ENCODE data around the gene ANKFY1.

DNA sequence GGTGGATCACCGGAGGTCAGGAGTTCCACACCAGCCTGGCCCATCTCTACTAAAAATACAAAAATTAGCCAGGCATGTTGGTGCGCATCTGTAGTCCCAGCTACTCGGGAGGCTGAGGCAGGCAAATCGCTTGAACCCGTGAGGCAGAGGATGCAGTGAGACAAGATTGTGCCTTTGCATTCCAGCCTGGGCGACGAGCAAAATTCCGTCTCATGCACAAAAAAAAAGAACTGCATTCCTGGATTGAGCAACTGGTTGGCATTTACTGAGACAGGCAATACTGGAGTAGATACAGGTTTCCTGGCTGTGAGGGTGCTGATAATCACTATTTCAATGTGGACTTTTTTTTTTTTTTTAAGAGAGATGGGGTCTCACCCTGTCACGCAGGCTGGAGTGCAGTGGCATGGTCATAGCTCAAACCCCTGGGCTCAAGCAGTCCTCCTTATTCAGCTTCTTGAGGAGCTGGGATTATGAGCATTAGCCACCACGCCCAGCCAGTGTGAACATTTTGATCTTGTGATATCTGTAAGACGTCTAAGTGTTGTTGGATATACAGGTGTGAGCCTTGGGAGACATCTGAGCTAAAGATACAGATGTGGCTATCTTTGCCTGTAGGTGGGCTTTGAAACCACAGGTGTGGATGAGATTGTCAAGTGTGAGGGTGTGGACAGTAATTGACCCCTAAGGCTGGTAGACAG is 115.0 kb downstream of the ANKFY1 start:
- no peak for TF ChIP-seq CTCF (IDR thresholded peaks at IDR 0.05)
- no peak for TF ChIP-seq ZFX (IDR thresholded peaks at IDR 0.05; ENCODE audit: borderline replicate concordance)

All from 22Rv1 (cell line).